ENCODE measurements around the gene INSR. TPM values are rescaled to one million over a fixed set of nuclear protein-coding genes. Genes with fewer than 3 reads are reported as not detected.

The INSR gene
- total RNA-seq, 1 experiment from 2014 or later, result 8.4 TPM

GRCh38 chr19:7197119-7197759, 97.0 kb downstream of the INSR start:
- Mint-ChIP-seq H3K36me3 (ENCODE audit: insufficient read depth, unreplicated experiment) (peaks cover 20% of the 10 kb centered on the region), H3K27ac (ENCODE audit: unreplicated experiment) (peak overlapping the region; percentile 80), H3K4me1 (ENCODE audit: low read depth, unreplicated experiment) (peaks cover 21% of the 10 kb centered on the region), H3K9me3 (ENCODE audit: low read depth, unreplicated experiment) (no peaks in the 10 kb centered on the region), H3K27me3 (ENCODE audit: unreplicated experiment) (peaks cover 17% of the 10 kb centered on the region), H3K4me3 (ENCODE audit: low read depth, unreplicated experiment) (peak overlapping the region; percentile 83)
- intact Hi-C loops (cut with micrococcal nuclease; ENCODE audit: unreplicated experiment), result loop anchor here (5.0 kb wide), 1 partner anchor 100 kb away; no protein-coding TSS in a partner anchor
- peak; percentile 67 for DNase-seq
- TF ChIP-seq, protein P1, sequence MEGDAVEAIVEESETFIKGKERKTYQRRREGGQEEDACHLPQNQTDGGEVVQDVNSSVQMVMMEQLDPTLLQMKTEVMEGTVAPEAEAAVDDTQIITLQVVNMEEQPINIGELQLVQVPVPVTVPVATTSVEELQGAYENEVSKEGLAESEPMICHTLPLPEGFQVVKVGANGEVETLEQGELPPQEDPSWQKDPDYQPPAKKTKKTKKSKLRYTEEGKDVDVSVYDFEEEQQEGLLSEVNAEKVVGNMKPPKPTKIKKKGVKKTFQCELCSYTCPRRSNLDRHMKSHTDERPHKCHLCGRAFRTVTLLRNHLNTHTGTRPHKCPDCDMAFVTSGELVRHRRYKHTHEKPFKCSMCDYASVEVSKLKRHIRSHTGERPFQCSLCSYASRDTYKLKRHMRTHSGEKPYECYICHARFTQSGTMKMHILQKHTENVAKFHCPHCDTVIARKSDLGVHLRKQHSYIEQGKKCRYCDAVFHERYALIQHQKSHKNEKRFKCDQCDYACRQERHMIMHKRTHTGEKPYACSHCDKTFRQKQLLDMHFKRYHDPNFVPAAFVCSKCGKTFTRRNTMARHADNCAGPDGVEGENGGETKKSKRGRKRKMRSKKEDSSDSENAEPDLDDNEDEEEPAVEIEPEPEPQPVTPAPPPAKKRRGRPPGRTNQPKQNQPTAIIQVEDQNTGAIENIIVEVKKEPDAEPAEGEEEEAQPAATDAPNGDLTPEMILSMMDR (IDR thresholded peaks at IDR 0.05; ENCODE audit: unreplicated experiment), result no peak
- no TSS peak for BruUV-seq (replicated peaks)
- CTCF ChIA-PET, result no interaction called here

DNA sequence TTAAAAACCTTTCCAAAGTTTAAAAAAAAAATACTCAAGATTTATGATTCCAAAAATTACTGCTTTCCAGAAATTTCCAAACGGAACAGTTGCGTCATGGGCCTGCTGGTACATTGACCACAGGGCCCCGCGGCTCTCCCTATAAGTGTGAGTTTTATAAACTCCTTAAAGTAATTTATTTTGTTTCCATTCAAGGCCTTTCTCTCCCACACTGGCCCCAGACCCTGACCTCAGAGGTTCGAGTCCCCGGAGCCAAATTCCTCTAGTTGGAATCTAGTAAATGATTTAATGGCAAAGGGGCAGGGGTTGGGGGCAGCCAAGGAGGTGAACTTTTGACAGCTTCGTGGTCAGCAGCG, 97.5 kb downstream of the INSR start:
- Mint-ChIP-seq H3K27ac (ENCODE audit: unreplicated experiment) (peak overlapping the region; percentile 80), H3K4me1 (ENCODE audit: low read depth, unreplicated experiment) (peaks cover 21% of the 10 kb centered on the region), H3K4me3 (ENCODE audit: low read depth, unreplicated experiment) (peak overlapping the region; percentile 83), H3K9me3 (ENCODE audit: low read depth, unreplicated experiment) (no peaks in the 10 kb centered on the region), H3K27me3 (ENCODE audit: unreplicated experiment) (peaks cover 22% of the 10 kb centered on the region), H3K36me3 (ENCODE audit: insufficient read depth, unreplicated experiment) (peaks cover 16% of the 10 kb centered on the region)
- no peak for DNase-seq
- intact Hi-C loops (cut with micrococcal nuclease; ENCODE audit: unreplicated experiment), result loop anchor here (5.0 kb wide), 1 partner anchor 101 kb away; no protein-coding TSS in a partner anchor
- CTCF ChIA-PET, result no interaction called here
- TF ChIP-seq, protein P1 (IDR thresholded peaks at IDR 0.05; ENCODE audit: unreplicated experiment), result no peak
- no TSS peak for BruUV-seq (replicated peaks)

GRCh38 chr19:7195046-7195445, 99.2 kb downstream of the INSR start:
- H3K9me3 Mint-ChIP-seq (ENCODE audit: low read depth, unreplicated experiment), result no peaks in the 10 kb centered on the region
- intact Hi-C loops (cut with micrococcal nuclease; ENCODE audit: unreplicated experiment), result loop anchor here (5.0 kb wide), 1 partner anchor 102 kb away; no protein-coding TSS in a partner anchor
- BruUV-seq (replicated peaks), result no TSS peak

DNA sequence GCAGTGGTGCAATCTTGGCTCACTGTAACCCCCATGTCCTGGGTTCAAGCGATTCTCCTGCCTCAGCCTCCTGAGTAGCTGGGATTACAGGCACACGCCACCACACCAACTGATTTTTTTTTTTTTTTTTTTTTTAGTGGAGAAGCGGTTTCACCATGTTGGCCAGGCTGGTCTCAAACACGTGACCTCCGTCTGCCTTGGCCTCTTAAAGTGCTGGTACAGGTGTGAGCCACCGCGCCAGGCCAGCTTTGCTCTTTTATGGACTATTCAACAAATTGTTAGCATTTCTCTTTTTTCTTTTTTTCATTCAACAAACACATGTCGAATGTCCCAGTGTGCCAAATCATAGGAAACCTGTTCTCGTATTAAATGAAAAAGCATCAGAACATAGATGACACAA, 99.6 kb downstream of the INSR start:
- Mint-ChIP-seq H3K4me1 (ENCODE audit: low read depth, unreplicated experiment) (peaks cover 13% of the 10 kb centered on the region), H3K4me3 (ENCODE audit: low read depth, unreplicated experiment) (no peak overlapping the region), H3K27ac (ENCODE audit: unreplicated experiment) (no peak overlapping the region), H3K9me3 (ENCODE audit: low read depth, unreplicated experiment) (no peaks in the 10 kb centered on the region), H3K36me3 (ENCODE audit: insufficient read depth, unreplicated experiment) (peaks cover 15% of the 10 kb centered on the region), H3K27me3 (ENCODE audit: unreplicated experiment) (peaks cover 19% of the 10 kb centered on the region)
- TF ChIP-seq, protein P1 (IDR thresholded peaks at IDR 0.05; ENCODE audit: unreplicated experiment), result no peak
- intact Hi-C loops (cut with micrococcal nuclease; ENCODE audit: unreplicated experiment), result no loop called here
- CTCF ChIA-PET, result interaction anchor here (0.6 kb wide), 2 partner anchors 37 to 217 kb away, joined by 3 to 5 read pairs; no protein-coding TSS in a partner anchor
- DNase-seq, result no peak
- BruUV-seq (replicated peaks), result no TSS peak

More at GRCh38 chr19:7195046-7195445, 99.2 kb downstream of the INSR start:
- CTCF ChIA-PET, result no interaction called here
- Mint-ChIP-seq H3K36me3 (ENCODE audit: insufficient read depth, unreplicated experiment) (peaks cover 15% of the 10 kb centered on the region), H3K4me3 (ENCODE audit: low read depth, unreplicated experiment) (no peak overlapping the region), H3K27me3 (ENCODE audit: unreplicated experiment) (peaks cover 24% of the 10 kb centered on the region), H3K27ac (ENCODE audit: unreplicated experiment) (no peak overlapping the region), H3K4me1 (ENCODE audit: low read depth, unreplicated experiment) (peaks cover 18% of the 10 kb centered on the region)
- DNase-seq, result no peak
- TF ChIP-seq, protein P1 (IDR thresholded peaks at IDR 0.05; ENCODE audit: unreplicated experiment), result no peak
